ENCODE data around the gene CPLX3.

CPLX3 gene

DNA sequence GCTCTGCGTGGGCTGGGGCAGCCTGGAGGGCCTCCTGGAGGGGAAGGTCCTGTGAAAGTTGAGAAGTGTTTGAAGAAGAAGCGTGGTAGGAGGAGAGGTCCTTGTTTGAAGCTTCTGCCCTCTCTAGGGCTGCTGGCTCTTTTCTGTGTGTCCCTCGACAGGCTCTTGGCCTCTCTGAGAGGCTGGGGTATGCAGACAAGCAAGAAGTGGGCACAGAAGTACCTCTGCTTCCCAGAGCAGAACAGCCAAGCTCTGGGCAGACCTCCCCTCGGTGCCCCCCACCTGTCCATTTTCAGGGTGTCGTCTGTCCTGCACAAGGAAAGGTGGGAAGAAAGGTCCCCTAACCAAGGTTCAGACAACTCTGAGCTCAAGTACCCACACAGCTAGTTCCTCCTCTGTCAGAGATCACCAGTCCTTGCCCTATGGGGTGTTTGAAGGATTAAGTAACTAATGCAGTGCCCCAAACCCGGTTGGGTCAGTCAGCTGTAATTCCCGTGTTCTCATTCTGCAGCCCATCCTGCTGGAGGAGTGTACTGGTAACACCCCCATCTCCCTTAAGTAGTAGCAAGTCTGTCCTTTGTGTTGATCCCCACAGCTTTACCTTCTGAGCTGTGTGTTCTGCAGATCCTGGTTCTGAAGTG, 38.3 kb upstream of the CPLX3 start:
- no peak for DNase-seq

GRCh38 chr15:74788683-74789151, 37.7 kb upstream of the CPLX3 start:
- no peak for DNase-seq

DNA sequence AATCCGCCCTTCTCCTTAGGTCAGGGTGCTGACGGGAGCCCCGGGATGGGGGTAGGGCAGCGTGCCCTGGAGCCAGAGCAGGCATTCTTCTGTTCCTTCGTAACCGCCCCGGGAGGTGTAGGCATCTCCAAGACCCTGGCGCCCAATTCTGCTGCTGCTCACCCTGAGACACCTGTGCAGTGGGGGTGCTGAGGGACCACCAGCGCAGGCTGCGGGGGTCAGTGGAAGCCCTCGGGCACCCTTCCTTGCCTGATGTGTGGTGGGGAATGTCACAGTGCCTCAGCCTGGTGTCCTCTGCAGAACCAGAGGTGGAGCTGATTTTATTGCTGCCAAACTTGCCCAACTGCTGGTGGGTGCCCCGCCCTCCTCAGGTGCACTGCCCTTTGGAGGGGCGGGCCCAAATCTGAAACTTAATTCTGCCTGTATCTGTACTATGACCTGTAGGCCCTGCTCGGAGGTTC, 37.2 kb upstream of the CPLX3 start:
- no peak for DNase-seq

DNA sequence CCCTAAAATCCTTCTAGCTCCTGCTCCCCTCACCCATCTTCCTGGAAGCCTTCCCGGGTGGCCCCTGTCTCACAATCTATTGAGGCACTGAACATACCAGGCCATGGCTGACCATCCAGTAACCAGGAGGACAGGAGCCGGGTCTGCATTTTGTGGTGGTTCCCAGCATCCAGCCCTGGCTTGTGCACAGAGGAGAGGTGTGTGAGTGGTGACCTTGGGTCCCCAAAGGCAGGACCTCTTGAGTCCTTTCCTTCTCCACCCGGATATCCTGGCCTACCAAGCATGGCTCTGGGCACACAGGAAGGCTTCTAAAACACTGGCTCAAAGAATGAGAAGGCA, 36.7 kb upstream of the CPLX3 start:
- no peak for DNase-seq

- peak; percentile 87 for DNase-seq
Measured at GRCh38 chr15:74790080-74790916, 36.1 kb upstream of the CPLX3 start.

DNA sequence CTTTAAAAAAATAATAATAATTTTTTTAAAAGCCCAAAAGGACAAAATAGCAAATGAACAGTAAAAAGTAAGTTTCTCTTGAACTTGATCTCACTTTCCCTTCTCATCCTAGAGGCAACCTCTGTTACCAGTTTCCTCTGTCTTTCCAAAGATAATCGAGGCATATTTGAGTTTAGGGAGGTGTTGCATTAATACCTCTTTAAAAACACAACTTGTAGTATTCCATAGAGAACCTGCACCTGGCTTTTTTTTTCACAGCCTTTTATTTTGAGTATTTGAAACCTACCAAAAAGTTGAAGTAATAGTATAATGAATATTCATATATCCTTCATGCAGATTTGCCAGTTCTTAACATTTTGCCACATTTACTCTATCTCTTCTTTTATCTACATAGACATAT, 35.4 kb upstream of the CPLX3 start:
- no peak for DNase-seq

GRCh38 chr15:74791667-74792066, 34.8 kb upstream of the CPLX3 start:
- DNase-seq = no peak

- DNase-seq = no peak
Measured at GRCh38 chr15:74792227-74793016, 34.0 kb upstream of the CPLX3 start.

GRCh38 chr15:74793135-74794028, 33.0 kb upstream of the CPLX3 start:
- DNase-seq = peak; percentile 44

DNA sequence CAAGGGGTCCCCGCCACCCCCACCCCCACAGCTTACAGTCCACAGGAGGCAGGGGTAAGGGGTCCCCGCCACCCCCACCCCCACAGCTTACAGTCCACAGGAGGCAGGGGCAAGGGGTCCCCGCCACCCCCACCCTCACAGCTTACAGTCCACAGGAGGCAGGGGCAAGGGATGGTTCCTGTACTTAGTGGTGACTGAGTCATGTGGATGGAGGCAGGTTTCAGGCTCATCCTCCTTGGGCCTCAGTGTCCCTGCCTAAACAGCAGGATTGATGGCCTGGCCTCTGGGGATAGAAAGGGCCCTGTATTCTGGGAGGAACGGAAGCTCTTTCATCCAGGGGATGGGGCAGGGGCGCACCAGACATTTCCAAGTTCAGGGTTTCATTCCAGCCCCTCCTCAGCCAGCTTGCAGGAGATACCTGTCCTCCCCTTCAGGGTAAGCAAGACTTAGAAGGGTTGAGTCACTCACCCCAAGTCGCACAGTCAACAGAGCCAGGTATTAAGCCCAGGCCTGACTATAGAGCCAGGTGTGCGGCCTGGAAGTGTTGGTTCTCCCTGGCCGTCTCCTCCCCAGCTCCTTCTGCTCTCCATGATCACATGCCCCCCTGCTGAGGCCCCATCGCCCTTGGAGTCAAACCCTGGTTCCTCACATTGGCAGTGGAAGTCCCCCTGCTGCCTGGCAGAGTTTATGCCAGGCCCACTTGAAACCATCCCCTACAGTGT, 32.0 kb upstream of the CPLX3 start:
- DNase-seq = no peak

- DNase-seq = no peak
Measured at GRCh38 chr15:74794970-74795349, 31.5 kb upstream of the CPLX3 start.

- DNase-seq = no peak
Measured at GRCh38 chr15:74795966-74796625, 30.3 kb upstream of the CPLX3 start.

GRCh38 chr15:74798388-74799254, 27.8 kb upstream of the CPLX3 start:
- no peak for DNase-seq

GRCh38 chr15:74799255-74799855, 27.1 kb upstream of the CPLX3 start:
- no peak for DNase-seq

GRCh38 chr15:74799856-74800558, 26.4 kb upstream of the CPLX3 start:
- peak; percentile 53 for DNase-seq

DNA sequence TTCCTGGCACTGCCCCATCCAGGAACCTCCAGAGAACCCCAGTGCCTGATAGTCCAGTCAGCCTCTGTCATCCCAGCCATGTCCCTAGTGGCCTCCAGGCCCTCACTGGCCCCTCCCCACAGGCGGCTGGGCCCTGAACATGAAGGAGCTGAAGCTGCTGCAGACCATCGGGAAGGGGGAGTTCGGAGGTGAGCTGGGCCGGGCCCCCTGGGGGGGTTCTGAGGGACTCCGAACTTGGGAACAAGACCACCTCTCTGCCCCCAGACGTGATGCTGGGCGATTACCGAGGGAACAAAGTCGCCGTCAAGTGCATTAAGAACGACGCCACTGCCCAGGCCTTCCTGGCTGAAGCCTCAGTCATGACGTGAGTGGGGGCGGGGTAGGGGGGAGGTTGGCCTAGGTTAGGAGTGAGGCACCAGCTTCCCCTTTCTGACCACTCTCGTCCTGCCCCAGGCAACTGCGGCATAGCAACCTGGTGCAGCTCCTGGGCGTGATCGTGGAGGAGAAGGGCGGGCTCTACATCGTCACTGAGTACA, 25.8 kb upstream of the CPLX3 start:
- no peak for DNase-seq

DNA sequence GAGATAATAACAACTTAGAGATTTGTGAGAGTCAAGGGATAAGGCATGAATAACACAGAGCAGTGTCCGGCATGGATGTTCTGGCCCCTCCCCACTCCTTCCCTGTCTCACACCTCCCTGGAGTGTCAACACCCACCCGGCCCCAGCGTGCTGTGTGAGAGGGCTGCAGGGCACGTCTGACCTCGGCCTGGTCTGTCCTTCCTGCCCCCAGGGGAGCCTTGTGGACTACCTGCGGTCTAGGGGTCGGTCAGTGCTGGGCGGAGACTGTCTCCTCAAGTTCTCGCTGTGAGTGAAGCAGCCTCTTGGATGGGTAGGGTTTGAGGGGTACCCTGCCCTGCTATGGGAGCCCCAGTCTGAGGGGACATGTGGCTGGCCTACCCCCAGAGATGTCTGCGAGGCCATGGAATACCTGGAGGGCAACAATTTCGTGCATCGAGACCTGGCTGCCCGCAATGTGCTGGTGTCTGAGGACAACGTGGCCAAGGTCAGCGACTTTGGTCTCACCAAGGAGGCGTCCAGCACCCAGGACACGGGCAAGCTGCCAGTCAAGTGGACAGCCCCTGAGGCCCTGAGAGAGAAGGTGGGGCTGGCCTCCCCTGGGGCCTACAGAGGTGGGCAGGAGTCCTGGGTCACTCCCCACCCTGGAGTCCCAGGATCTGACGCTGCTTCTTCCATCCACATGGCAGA, 25.0 kb upstream of the CPLX3 start:
- DNase-seq = no peak

- no peak for DNase-seq
Measured at GRCh38 chr15:74802290-74802689, 24.1 kb upstream of the CPLX3 start.

All from fibroblast of skin of scalp (primary cell).